8988T (cell line): ENCODE results near the gene UGT2A1.
"Not testable (repeated sequence)": the region's sequence is repeated elsewhere in the genome, so short reads cannot be mapped to it uniquely, and the experiment has no call there.

Source experiments
- DNase-seq: peaks from one replicate; pipeline ENCODE4 v3.0.0; 2011

Gene UGT2A1

DNA sequence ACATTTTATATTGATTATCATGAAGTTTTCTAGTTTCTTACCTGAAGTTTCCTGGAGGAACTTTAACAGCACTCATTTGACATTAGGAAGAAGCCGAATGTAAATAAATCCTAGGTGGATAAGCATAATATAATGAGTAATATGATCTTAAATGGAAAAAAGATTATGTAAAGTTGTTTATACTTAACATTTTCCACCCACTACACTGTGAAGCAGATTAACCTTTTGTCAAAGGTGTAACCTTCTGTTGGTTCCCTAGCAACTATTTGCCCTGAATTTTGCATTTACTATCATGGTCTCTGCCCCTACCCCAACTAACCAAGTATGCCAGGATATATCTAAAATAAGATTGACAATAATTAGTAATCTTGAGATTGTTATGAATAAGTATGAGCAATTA lies at the start of gene UGT2A1:
Gene UGT2A1 (minus strand): TSS at position 101 of the 400 bp plus-strand sequence. CDS start 5,603 bp downstream, outside the sequence.
- no peak for DNase-seq

DNA sequence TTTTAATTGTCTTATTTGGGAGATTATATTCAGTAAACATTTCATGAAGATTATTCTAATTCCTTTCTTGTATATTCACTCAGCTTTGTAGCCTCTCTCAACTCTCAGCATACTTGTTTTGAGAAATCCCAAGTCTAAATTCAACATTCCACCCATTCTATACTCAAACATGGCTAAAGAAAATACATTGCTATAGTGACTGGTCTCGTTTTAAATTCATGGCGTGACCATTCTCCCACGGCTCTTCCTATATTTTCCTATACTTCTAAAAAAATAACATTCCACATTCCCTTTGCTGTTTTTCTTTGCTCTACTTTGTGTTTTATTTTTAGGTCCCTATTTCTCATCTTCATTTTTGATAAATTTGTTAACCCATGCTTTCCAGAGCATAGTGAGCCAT lies 49.2 kb upstream of the UGT2A1 start:
- no peak for DNase-seq

DNA sequence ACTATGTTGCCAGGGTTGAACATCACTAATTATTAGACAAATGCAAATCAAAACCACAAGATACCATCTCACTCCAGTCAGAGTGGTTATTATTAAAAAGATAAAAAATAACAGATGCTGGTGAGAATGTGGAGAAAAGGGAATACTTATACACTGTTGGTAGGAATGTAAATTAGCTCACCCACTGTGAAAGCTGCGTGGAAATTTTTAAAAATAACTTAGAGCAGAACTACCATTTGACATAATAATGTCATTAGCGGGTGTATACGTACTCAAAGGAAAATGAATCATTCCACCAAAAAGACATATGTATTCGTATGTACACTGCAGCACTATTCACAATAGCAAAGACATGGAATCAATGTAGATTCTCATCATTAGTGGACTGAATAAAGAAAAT lies 48.6 kb upstream of the UGT2A1 start:
- no peak for DNase-seq

DNA sequence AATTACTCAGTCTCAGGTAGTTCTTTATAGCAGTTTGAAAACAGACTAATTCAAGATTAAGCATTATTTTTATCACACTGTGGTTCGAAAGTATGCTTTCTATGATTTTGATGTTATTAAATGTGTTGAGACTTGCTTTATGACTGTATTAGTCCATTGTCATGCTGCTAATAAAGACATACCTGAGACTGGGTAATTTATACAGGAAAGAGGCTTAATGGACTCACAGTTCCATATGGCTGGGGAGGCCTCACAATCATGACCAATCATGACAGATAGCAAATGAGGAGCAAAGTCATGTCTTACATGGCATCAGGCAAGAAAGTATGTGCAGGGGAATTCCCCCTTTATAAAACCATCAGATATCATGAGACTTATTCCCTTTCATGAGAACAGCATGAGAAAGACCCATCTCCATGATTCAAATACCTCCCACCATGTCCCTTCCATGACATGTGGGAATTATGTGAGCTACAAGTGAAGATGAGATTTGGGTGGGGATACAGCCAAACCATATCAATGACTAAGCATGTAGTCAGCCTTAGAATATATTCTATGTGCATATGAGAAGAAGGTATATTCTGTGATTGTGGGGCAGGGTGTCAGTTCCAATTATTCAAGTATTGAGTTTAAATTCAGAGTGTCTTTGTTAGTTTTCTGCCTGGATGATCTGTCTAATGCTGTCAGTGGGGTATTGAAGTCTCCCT lies 44.6 kb upstream of the UGT2A1 start:
- no peak for DNase-seq

DNA sequence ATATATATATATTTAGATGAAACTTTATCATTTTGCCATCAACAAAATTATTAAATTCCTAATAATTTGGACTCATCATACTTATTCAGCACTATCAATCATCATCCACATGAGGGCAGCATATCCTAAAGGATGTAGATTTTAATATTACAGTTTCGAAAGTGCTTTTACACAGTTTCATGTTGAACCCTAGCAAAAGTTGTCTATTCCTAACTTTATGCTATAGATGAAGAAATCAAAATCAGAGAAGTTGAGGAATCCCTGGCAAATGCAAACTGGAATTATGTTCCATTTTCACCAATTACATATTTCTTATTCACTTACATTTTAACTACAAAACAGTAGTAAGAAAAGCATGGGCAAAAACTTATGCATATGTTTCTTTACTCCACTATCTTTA lies 36.6 kb upstream of the UGT2A1 start:
- DNase-seq: no peak

DNA sequence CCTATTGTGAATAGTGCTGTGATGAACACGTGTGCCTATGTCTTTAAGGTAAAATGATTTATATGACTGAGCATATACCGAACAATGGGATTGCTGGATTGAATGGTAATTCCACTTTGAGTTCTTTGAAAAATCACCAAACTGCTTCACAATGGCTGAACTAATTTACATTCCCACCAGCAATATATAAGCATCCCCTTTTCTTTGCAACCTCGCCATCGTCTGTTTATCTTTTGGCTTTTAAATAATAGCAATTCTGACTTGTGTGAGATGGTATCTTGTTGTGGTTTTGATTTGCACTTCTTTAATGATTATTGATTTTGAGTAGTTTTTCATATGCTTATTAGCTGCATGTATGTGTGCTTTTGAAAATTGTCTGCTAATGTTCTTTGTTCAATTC lies 31.8 kb upstream of the UGT2A1 start:
- no peak for DNase-seq

DNA sequence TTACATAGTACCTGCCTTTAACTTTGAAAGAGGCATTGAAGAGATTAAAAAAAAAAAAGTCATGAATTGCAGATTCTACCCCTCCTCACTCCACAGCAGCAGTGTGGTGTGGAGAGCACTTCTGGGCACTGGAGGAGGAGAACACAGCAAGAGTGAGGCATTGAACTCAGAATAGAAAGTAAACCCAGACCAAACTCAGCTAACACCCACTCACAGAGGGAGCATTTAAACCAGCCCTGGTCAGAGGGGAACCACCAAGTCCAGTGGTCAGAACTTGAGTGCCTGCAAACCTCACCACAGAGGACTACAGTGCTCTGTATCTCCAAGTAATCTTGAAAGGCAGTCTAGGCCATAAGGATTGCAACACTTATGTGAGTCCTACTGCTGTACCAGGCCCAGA lies 15.6 kb upstream of the UGT2A1 start:
- DNase-seq: no peak

DNA sequence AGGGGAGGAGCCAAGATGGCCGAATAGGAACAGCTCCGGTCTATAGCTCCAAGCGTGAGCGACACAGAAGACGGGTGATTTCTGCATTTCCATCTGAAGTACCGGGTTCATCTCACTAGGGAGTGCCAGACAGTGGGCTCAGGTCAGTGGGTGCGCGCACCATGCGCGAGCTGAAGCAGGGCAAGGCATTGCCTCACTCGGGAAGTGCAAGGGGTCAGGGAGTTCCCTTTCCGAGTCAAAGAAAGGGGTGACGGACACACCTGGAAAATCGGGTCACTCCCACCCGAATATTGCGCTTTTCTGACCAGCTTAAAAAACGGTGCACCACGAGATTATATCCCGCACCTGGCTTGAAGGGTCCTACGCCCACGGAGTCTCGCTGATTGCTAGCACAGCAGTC lies 11.0 kb upstream of the UGT2A1 start:
- not testable (repeated sequence) for DNase-seq

DNA sequence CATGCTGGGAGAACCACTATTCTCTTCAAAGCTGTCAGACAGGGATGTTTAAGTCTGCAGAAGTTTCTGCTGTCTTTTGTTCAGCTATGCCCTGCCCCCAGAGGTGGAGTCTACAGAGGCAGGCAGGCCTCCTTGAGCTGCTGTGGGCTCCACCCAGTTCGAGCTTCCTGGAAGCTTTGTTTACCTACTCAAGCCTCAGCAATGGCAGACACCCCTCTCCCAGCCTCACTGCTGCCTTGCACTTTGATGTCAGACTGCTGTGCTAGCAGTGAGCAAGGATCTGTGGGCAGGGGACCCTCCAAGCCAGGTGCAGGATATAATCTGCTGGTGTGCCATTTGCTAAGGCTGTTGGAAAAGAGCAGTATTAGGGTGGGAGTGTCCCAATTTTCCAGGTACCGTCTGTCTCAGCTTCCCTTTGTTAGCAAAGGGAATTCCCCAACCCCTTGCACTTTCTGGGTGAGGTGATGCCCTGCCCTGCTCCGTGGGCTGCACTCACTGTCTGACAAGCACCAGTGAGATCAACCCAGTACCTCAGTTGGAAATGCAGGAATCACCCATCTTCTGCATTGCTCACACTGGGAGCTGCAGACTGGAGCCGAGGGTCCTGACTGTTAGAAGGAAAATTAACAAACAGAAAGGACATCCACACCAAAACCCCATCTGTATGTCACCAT lies 8.2 kb upstream of the UGT2A1 start:
- not testable (repeated sequence) for DNase-seq

DNA sequence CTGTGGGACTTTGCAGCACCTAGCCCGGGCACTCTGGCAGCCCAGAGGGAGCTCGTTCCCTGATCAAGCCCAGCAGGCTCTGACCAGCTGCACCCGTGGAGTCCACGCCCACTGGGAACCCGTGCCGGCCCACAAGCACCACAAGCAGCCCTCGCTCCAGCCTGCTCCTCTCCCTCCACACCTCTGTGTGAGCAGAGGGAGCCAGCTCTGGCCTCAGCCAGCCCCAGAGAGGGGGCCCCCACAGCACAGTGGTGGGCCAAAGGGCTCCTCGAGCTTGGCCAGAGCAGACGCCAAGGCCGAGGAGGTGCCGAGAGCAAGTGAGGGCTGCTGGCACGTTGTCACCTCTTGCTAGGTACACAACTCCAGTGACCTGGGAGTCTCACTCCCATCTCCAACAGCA lies 5.1 kb upstream of the UGT2A1 start:
- DNase-seq: no peak

DNA sequence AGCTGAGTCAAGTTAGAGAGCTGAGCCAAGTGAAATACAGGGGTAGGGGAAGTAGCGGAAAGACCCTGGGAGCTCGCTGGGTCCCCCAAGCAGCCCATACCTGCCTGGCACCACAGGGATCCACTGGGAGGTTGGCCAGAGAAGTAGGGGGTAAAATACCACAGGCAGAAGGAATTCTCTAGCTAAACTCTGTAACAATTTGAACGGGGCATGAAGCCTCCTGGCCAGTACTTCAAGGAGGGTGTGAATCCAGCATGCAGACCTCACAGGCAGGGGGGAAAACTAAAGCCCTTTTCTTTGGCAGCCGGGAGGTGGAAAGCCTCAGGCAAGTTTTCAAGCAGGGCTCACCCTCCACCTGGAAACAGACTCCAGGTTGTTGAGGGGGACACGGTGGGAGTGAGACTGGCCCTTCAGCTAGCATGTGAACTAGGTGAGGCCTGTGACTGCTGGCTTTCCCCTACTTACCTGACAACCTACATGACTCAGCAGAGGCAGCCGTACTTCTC lies 3.7 kb upstream of the UGT2A1 start:
- DNase-seq: no peak

DNA sequence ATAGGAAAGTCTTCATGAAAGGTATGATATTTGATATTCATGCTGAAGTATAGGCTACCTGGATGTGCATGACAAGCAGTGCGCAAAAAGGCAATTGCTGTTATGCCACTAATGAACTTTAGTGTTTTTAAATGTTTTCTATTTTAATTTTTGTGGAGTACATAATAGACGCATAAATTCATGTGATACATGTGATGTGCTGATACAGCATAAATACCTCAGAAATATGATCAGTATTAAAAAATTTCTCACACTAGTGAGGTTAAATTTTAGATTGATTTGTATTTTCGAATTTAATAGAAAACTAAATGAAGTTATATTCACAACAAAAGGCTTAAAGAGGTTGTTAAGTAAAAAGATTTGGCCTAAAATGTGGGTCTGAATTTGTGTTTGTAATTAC lies 2.2 kb downstream of the UGT2A1 start:
- no peak for DNase-seq

DNA sequence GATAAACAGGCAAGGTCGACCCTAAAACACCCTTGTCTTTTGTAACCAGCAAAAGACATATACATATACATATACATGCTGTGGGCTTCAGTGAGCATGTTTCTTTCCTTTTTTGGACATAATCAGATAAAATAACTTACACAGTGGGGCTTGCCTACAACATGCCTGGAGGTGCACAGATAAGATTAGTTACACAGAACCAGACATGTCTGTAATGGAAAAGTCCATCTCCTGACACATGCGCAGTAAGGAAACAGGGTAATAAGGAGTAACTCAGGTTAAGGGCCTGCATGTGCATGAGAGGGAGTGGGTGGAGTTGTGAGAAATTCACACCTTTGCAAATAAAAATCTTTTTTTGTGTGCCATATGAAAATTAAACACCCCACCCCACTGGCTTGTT lies 3.4 kb downstream of the UGT2A1 start:
- DNase-seq: no peak

DNA sequence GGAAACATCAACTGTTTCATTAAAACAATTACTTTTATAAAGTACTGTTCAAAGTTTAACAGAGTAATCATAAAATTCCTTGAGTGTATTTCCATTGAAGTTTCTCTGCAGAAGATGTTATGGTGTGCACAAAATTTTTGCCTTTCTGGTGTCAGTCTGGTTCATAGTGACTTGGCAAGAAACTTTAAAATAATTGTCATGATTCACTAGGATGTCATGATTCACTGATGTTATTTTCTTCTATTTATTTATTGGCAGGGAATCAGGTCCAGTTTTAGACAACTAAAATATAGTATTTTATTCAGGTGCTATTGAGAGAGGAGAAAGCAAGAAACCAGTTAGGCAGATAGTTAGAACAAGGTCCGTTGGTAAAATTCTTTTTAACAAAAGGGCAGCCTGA lies 3.8 kb downstream of the UGT2A1 start:
- DNase-seq: no peak

DNA sequence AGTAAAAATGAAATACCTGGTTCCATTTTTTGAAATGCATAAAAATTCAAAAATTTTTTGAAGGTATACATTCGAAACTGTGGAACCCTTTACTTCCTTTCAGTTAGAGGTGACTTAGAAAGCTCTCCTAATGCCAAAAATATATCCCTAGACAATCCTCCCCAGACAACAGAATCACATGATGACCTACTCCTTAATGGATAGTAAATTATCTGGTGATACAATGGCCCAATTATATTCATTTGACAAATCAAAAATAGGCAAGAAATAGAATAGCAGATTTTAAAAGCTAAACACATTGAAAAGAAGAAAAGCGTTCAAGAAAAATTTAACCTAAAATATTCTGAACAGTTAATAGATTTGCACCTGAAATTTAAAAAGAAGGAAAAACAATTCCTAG lies 10.1 kb downstream of the UGT2A1 start:
- DNase-seq: no peak

DNA sequence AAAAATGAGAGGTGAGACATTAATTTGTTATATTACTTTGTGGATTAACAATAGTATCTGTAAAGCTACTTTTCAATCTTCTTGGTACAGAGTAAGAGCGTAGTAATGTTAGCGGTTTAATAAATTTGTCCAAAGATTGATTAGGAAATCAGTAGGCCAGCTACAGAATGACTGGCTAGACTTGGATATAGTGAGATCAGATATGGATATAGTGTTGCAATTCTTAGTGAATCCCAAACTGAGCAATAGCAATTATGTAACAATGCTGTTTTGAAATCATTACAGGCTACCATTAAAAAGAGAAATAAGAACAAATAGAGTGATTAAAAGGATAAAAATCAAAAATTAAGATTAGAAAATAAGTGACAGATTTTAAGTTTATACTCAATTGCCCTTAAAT lies 12.8 kb downstream of the UGT2A1 start:
- DNase-seq: no peak

DNA sequence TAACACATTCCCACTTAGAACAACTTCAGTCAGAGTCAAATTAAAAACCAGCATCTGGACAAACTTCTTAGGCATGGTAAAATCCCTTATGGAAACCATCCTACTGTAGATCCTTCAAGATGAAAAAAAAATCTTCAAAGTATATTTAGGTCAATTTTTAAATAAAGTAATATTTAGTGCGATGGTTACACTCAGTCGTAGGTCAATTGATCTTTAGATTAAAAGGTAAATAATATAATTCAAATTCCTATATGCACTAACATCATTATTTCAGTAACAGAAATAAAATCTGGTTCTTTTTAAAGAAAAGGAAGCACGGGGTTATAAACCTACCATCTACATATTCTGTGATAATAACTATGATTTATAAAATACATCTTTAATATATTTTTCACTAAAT lies 13.5 kb downstream of the UGT2A1 start, which contains the start of gene UGT2A2:
Gene UGT2A2 (minus strand): TSS at position 101 of the 400 bp plus-strand sequence. CDS start 2 bp downstream, at position 99.
- DNase-seq: no peak

DNA sequence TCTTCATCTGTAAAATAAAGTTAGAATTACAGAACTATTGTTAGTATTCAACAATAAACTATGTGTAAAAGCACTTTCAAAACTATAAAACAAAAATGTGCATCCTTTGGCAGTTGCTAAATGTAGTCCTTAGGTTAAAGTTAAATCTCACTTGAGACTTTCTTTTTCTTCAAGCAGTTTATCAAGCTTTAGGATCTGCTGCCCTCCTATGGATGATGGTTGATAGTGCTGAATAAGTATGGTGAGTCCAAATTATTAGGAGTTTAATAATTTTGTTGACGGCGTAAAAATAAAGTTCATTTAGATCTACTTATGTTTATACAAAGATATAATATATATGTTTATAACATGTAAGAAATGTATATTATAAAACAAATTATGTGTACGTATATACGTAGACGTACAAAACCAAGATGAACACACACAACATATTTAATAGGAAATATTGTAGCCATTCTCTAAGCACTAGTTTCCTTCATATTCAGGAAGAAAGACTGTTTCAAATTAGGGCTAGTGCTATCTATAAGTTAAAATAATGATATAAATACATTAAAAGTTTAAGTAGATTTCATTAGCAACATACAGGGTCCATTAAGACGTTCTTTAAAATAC lies 35.9 kb downstream of the UGT2A1 start:
- no peak for DNase-seq

DNA sequence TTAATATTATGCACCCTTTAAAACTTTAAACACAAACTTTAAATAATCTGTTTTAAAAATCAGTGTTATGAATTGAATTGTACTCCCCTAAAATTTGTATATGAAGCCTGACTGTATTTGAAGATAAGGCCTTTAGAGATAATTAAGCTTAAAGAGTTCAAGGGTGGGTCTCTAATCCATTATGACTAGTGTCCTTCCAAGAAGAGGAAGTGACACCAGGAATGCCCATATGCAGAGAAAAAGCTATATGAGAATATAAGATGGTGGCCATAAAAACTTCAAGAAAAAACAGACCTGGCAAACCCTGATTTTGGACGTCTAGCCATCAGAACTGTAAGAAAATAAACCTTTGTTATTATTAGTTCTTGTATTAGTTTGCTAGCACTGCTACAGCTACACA lies 42.6 kb downstream of the UGT2A1 start:
- DNase-seq: no peak

DNA sequence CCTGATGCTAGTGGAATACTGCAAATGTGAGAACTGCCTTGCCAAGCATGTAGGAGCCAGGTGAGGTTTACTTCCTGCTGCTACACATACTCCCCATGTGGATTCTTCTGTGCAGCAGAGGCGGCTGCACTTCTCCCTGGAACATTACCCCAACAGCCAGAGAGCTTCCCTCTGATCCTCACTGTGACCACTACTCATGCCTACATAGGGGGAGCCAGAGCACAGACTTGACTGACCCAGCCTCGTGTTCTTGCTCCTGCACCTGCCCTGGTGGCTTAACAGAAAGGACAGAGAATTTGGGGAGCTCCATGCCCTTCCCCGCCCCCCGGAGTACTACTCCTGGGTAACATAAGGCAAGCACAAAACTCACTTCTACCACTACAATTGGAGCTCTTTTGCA lies 52.0 kb downstream of the UGT2A1 start:
- no peak for DNase-seq

DNA sequence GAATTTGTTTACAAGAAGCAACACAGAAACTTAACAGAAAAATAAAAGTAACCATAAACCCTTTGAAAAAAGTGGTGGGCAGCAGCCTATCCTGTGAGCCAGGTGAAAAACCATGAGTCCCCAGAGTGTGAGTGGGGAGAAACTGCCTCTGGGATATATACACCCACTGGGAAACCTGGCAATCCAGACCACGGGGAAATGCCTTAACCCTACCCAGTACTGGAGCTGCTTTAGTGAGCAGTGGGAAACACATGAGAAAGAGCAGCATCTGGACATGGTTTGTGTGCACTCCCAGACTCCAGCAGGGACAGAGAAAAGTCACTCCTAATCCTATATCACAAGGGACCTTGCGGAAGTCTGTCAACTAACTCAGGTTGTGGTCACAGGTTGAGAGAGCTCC lies 53.0 kb downstream of the UGT2A1 start:
- no peak for DNase-seq

DNA sequence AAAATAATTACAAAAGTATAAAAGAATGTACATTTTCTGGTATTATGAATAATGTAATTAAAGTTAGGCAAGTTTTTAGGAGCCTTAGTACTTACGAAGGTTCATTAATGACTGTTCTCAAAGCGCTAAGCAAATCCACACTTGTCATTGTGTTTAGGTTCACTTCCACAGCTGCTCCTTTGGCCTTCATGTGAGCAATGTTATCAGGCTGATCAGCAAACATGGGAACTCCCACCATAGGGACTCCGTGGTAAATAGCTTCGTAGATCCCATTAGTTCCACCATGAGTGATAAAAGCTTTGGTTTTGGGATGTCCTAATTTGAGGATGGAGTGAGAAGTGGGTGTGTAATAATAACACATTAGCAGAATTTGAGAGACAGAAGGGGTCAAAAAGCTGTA lies 58.7 kb downstream of the UGT2A1 start:
- DNase-seq: no peak

DNA sequence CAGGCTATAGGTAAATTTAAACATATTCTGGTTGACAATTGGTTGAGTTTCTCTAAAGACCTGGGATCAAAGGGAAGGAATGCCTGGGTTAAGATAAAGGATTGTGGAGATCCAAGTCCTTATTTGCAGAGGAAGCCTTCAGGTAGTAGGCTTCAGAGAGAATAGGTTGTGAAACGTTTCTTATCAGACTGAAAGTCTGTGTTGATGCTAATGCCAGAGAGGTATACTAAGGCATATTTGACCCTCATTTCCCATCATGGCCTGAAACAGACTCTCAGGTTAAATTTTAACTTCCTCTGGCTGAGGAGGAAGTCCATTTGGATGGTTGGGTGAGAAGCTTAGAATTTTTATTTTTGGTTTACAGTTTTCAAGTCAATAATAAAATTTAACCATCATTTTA lies 61.7 kb downstream of the UGT2A1 start:
- DNase-seq: no peak

DNA sequence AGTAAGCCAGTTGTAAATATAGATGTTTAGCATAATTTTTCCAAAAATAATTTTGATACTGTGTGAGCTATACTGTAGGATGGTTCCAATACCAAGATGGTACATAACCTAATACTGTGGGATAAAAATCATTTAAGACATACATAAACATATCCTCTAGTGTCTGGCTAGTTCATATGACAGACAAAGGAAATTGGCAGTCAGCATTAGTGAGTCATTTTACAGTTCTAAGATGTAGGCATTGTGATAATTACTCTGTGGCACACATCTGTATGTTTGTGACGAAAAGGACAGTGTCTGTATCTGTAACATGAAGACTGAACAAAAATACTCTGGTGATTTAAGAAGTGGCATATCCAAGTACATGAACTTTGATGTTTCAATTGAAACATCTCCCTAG lies 63.2 kb downstream of the UGT2A1 start:
- no peak for DNase-seq
